Activated CD4-positive, alpha-beta T cell treated with anti-CD3 and anti-CD28 coated beads, Interleukin-2, amount 10 ng/mL, durations not matched to agents 24 days and 14 days (primary cell): ENCODE results near the gene SIGLEC11. TPM values are rescaled to one million over a fixed set of nuclear protein-coding genes. Genes with fewer than 3 reads are reported as not detected.

Source experiments
- DNase-seq: peaks from one replicate; pipeline ENCODE4 v3.0.0; 2022
- H3K27ac Mint-ChIP-seq: one replicate; pipeline ENCODE4 v1.8.0; 2022; ENCODE audit warnings: mild to moderate bottlenecking, mixed read lengths
- H3K27me3 Mint-ChIP-seq: one replicate; pipeline ENCODE4 v1.8.0; 2022; ENCODE audit warnings: mixed read lengths
- H3K36me3 Mint-ChIP-seq: one replicate; pipeline ENCODE4 v1.8.0; 2022; ENCODE audit warnings: low read depth, mild to moderate bottlenecking, mixed read lengths
- H3K4me1 Mint-ChIP-seq: one replicate; pipeline ENCODE4 v1.8.0; 2021; ENCODE audit warnings: mixed read lengths
- H3K4me3 Mint-ChIP-seq: one replicate; pipeline ENCODE4 v1.8.0; 2022; ENCODE audit warnings: mild to moderate bottlenecking, moderate library complexity, mixed read lengths
- H3K9me3 Mint-ChIP-seq: one replicate; pipeline ENCODE4 v1.8.0; 2021; ENCODE audit warnings: mixed read lengths
- intact Hi-C: fragments of 100-400 bp; cut with micrococcal nuclease; formaldehyde crosslinking; loops from one replicate; pipeline ENCODE4 v1.15.1; 2023
- total RNA-seq: library from RNA; stranded (reverse); gene quantifications from 2 replicates; pipeline ENCODE4 v1.2.3, GENCODE V29; 2022

SIGLEC11 gene
- total RNA-seq, 1 donor from 2014 or later: not detected

DNA sequence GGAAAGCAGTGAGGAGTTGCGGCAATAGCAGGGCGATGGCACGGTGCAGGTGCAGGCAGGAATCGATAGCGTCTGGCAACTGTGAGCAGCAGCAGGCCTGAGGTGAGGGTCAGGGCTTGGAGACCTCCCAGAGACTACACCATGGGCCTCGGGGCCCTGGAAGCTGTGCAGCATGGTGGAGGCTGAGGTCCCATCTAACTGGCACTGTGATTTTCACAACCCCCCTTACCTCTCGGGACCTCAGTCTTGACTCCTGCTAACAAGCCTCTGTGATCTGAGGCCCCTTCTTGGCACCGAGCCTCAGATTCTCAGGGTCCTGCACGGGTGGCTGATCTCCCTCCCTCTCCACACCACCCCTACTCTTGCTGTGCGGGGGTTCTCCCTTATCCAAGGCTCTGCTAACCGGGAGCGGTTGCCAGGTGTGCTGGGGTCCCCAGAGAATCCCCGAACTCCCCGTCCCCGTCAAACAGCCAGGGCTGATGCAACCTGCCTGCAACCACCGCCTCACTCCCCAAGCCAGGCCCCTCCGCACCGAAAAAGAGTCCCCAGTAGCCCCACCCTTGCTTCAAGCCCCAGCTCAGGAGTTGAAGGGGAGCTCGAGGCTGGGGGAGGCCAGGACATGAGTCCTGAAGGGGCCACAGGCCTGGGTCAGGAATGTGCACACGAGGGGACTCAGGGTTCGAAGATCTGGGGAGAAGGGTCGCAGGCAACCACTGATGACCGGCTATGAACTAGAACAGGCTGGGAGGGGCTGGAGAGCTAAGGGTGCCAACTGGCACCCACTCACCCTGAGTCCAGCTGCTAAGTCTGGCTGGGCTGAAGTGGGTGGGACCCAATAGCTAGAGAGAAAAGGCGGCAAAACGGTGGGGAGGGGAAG is 36.7 kb downstream of the SIGLEC11 start:
- no peak for DNase-seq
- no peak overlapping the region for H3K27ac Mint-ChIP-seq
- no peaks in the 10 kb centered on the region for H3K27me3 Mint-ChIP-seq
- intact Hi-C loops: no loop called here
- H3K36me3 Mint-ChIP-seq: peaks cover 68% of the 10 kb centered on the region
- no peaks in the 10 kb centered on the region for H3K9me3 Mint-ChIP-seq
- peaks cover 45% of the 10 kb centered on the region for H3K4me1 Mint-ChIP-seq
- no peak overlapping the region for H3K4me3 Mint-ChIP-seq

DNA sequence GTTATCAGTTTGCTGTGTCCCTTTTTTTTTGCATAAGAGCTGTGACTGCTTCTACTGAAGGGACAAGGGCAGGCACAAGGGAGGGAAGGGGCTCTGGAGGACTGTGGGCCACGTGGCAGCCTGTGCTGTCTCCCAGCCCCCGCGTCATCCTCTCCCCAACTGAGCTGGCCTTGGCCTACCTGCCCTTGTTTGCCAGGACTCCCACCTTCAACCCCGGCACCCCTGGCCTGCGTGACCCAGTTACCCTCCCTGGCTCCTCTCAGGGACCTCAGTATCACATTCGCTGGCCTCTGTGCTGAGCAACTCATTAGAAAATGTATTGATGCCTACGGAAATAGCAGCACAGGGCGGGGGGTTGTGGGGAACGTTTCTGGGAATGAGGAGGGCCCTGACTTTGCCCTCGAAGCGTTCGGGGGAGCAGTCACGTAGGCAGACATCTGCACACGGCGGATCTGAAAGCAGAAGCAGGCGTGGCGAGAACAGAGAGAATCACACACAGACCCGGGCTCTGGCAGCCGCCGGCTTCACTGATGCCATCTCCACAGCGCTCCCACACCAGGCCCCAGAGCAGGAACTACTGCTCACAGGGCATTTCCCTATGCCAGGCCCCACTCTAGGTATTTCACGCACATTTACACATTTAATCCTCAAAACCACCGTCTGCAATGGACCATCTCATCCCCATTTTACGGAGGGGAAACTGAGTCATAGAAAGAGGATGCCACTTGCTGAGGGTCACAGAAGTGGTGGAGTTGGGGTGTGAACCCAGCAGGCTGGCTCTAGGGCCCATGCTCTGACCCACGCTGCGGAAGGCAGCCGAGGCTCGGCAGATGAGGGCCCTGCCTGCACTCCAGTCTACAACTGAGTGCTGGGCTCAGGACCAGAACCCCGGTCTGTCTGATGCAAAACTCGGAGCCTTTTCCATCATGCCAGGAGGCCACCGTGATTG is 37.6 kb downstream of the SIGLEC11 start:
- H3K27me3 Mint-ChIP-seq: no peaks in the 10 kb centered on the region
- intact Hi-C loops: no loop called here
- no peak overlapping the region for H3K27ac Mint-ChIP-seq
- H3K4me1 Mint-ChIP-seq: peaks cover 44% of the 10 kb centered on the region
- no peak overlapping the region for H3K4me3 Mint-ChIP-seq
- peaks cover 65% of the 10 kb centered on the region for H3K36me3 Mint-ChIP-seq
- no peaks in the 10 kb centered on the region for H3K9me3 Mint-ChIP-seq
- no peak for DNase-seq

DNA sequence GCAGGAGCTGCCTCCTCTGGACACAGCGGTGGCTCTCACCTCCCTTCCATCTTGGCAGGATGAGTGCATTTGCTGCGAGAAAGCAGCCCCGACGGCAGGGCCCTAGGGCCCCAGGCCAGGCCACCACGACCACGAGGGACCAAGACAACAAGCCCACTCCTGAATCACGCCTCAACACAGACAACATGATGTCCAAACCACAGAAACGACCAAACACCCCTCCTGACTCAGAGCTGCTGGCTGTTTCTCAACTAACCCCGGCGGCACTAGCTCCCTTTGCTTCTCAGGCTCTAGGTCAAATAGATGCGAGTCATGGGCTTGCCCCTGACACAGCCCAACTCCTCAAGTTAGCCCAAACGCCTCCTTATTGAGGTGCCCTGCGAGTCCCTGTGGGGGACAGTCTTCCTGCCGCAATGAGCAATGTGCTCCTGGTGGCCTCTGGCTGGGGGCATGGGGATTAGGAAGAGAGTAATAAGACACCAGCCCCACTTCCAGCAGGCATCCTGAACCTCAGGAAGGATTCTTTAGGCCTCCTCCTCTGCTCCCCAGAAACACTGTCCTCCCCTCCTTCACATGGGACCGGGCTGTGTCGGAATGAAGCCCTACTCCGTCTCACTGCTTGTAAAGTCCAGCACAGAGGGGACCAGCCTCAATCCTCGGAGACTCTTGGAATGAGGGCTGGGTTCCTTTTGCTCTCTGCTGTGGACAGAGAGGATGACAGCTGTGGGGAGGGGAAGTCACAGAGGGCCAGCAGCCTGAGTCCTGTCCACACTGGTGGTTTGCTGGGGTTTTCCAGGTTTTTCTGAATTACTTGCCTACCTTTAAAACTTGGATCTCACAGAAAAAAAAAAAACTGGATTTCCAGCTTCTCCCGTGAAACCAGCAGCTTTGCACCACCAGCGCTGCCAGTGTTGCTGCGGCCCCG is 38.8 kb downstream of the SIGLEC11 start:
- peaks cover 65% of the 10 kb centered on the region for H3K36me3 Mint-ChIP-seq
- intact Hi-C loops: no loop called here
- H3K9me3 Mint-ChIP-seq: no peaks in the 10 kb centered on the region
- no peaks in the 10 kb centered on the region for H3K27me3 Mint-ChIP-seq
- H3K27ac Mint-ChIP-seq: peak overlapping the region; percentile 29
- H3K4me1 Mint-ChIP-seq: peaks cover 38% of the 10 kb centered on the region
- no peak for DNase-seq
- H3K4me3 Mint-ChIP-seq: no peak overlapping the region

DNA sequence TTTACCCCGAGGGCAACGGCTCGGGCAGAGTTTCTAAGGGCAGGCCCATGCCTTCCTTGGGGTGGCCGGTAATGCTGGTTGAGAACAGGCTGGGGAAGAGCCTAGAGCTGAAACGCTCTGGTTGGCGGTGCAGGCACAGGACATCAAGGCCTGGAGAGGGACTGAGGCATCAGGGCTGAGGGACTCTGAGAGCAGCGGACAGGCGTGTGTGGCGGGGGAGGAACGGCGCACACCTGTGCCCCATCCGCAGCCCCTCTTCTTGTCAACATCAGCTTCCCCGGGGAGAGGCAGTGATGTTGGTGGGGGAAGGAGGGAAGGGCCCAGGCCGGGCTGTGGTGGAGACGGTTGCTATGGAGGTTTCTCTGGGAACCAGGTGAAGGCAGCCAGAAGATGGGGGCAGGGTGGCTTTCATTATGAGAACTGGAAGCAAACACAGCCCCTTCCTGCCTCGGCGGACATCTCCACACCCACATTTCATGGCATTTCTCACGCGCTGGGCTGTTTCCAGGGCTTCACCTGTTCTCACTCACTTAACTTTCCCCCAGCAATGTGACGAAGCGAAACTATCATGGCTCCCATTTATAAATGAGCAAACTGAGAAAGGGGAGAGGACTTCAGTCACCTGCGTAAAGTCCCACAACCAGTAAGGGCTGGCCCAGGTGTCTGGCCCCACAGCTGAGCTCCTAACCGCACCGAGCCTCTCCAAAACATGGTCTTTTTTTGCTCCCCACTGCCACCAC is 40.2 kb downstream of the SIGLEC11 start:
- H3K4me3 Mint-ChIP-seq: no peak overlapping the region
- H3K27me3 Mint-ChIP-seq: no peaks in the 10 kb centered on the region
- peaks cover 36% of the 10 kb centered on the region for H3K4me1 Mint-ChIP-seq
- DNase-seq: no peak
- H3K9me3 Mint-ChIP-seq: no peaks in the 10 kb centered on the region
- intact Hi-C loops: no loop called here
- peak overlapping the region; percentile 62 for H3K27ac Mint-ChIP-seq
- peaks cover 65% of the 10 kb centered on the region for H3K36me3 Mint-ChIP-seq

DNA sequence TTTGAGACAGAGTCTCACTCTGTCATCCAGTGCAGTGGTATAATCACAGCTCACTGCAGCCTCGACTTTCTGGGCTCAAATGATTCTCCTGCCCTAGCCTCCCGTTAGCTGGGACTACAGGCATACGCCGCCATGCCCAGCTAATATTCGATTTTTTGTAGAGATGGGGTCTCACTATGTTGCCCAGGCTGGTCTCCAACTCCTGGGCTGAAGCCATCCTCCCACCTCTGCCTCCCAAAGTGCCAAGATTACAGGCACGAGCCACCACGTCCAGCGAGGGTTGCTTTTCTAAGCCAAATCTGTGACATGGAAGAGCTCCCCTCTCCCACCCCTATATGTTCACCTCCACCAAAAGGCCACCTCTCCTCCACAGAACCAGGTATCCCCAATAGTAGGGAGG is 42.9 kb downstream of the SIGLEC11 start:
- H3K27ac Mint-ChIP-seq: peak overlapping the region; percentile 51
- peaks cover 53% of the 10 kb centered on the region for H3K4me1 Mint-ChIP-seq
- intact Hi-C loops: no loop called here
- H3K9me3 Mint-ChIP-seq: no peaks in the 10 kb centered on the region
- no peak overlapping the region for H3K4me3 Mint-ChIP-seq
- DNase-seq: no peak
- peaks cover 72% of the 10 kb centered on the region for H3K36me3 Mint-ChIP-seq
- H3K27me3 Mint-ChIP-seq: no peaks in the 10 kb centered on the region

DNA sequence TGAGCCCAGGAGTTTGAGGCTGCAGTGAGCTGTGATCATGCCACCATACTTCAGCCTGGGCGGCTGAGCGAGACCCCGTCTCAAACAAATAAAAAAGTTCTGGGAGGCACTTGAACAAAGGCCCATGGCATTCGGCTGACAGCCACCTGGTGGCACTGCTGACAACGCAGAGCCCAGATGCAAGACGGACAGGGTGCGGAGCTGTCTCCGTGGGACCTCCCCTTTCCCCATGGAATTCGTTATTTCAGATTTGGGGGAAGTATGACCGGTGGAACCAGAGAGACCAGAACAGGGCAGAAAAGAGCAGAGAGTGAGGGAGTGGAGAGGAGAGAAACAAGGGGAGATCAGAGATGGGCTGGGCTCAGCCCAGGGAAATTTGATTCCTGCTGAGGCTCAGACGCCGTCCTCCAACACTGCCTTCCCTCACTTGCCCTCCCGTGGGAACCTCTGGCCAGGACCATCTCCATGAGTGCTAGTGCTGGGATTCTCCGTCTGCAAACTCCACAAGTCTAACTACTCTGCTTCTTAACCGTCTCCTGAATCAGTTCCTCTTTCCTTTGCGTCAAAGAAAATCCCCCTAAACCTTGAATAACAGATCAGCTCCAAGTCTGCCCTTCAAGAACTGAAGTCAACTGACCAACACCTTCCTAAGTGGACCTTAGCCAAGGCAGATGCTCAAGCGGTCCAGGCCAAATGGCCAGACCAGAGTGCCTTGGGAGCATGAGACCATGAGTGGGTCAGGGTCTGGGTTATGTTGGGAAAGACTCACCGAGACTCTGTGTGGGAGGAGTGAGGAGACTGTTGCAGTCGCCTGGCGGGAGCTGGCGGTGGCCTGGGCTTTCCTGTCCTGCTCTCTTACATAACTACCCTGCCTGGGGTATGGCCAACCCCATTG is 43.9 kb downstream of the SIGLEC11 start:
- Mint-ChIP-seq H3K4me3 (no peak overlapping the region), H3K27me3 (no peaks in the 10 kb centered on the region), H3K27ac (peak overlapping the region; percentile 12), H3K9me3 (no peaks in the 10 kb centered on the region), H3K4me1 (peaks cover 57% of the 10 kb centered on the region), H3K36me3 (peaks cover 72% of the 10 kb centered on the region)
- DNase-seq: no peak
- intact Hi-C loops: no loop called here

DNA sequence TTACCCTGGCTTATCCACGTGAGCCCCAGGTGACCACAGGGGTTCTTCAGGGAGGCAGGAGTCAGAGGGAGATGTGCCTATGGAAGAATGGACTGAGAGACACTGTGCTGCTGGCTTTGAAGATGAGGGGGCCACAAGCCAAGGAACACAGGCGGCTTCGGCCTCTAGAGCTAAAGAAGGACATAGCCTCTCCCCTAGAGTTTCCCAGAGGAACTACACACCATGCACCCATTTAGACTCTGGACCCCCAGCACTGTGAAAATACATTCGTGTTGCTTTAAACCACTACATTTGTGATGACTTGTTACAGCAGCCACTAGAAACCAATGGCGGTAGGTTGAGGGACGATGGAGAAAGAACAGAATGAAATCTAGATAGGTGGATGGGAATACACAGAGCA is 45.7 kb downstream of the SIGLEC11 start:
- no peak overlapping the region for H3K4me3 Mint-ChIP-seq
- no peaks in the 10 kb centered on the region for H3K9me3 Mint-ChIP-seq
- intact Hi-C loops: no loop called here
- peaks cover 67% of the 10 kb centered on the region for H3K36me3 Mint-ChIP-seq
- peaks cover 58% of the 10 kb centered on the region for H3K4me1 Mint-ChIP-seq
- H3K27me3 Mint-ChIP-seq: no peaks in the 10 kb centered on the region
- peak overlapping the region; percentile 7 for H3K27ac Mint-ChIP-seq
- DNase-seq: no peak

DNA sequence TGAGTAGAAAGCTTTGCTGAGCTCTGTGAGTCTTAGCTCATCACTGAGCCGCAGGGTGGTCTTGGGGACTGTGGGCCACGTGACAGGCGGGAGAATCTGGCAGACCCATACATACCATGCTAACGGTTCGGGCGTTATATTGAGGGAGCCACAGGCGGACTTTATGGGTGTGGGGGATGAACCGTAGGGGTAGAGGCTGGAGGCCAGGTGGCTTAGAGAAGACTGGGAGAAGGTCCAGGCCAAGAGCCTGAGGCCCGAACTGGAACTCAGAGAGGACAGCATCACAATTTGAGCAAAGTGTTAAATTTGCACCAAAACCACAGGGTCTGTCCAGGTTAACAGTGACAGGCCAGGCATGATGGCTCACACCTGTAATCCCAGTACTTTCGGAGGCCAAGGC is 47.3 kb downstream of the SIGLEC11 start:
- Mint-ChIP-seq H3K27ac (peak overlapping the region; percentile 94), H3K36me3 (peaks cover 75% of the 10 kb centered on the region), H3K9me3 (no peaks in the 10 kb centered on the region), H3K4me1 (peaks cover 57% of the 10 kb centered on the region), H3K4me3 (no peak overlapping the region), H3K27me3 (no peaks in the 10 kb centered on the region)
- intact Hi-C loops: no loop called here
- no peak for DNase-seq

DNA sequence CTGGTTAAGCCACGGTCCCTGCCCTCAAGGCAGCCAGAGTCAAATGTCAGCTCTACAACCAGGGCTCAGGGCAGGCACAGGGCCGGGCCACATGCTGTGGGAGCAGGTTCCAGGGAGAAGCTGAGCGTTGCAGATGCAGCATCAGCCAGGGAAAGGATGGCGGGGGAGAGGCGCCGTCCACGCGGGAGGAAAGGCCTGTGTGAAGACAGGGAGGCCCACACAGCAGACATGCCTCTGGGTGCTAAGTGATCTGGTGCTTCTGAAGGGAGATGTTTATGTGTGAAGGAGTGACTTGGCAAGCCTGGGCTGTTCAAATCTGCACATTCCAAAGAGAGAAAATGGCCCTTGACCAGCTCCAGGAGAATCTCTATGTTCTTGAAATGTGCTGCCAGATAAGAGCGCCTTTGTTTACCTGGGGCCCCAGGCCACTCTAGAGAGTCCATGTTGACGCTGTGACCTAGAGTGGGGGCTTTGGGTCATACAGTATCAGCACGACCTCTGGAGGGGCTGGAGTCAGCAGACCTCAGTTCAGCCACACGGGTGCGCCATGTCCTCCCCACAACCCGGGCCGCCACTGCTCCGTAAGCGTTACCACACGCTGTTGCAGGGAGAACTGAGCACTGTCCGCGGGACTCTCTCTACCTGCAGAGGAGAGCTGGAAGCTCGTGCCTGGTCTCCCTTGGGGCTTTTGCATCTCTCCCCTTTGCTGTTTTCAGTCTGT is 47.8 kb downstream of the SIGLEC11 start:
- Mint-ChIP-seq H3K36me3 (peaks cover 75% of the 10 kb centered on the region), H3K4me1 (peaks cover 61% of the 10 kb centered on the region), H3K4me3 (peak overlapping the region; percentile 53), H3K9me3 (no peaks in the 10 kb centered on the region), H3K27me3 (no peaks in the 10 kb centered on the region), H3K27ac (peak overlapping the region; percentile 94)
- intact Hi-C loops: no loop called here
- DNase-seq: no peak

DNA sequence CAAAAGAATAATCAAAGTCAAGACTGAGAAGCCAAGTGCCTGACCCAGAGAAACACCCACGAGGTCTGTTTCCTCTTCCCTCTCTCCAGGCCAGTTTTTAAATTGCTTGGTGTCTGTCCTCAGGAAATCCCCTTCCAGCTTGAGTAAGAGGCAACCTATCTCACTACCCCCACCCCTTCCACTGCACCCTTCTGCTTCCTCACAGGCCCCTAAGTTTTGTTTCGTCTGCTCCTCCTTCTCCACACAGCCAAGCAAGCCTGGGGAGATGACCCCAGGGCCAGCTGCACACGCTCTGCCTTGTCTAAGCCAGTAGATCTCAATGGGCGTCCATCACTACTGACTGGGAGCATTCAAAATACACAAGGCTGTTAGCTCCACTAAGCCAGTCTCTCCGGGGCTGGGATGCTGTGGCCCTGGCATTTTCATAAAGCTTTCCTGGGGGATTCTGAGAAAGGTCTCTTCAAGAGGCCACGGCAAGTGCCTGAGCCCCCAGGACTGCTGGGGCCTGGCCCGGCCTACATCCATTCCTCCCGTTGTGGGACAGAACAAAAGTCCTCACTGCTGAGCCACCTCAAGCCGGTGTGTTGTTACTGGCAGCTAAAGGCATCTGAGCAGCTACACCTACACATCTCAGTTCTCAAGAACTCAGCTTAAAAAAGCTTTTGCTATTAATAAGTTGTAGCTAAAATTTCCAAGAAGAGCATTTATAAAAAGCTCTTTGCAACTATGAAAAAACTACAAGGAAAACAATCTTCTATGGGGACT is 49.4 kb downstream of the SIGLEC11 start:
- Mint-ChIP-seq H3K27me3 (no peaks in the 10 kb centered on the region), H3K4me1 (peaks cover 65% of the 10 kb centered on the region), H3K4me3 (peak overlapping the region; percentile 72), H3K27ac (peak overlapping the region; percentile 94), H3K36me3 (peaks cover 78% of the 10 kb centered on the region), H3K9me3 (no peaks in the 10 kb centered on the region)
- DNase-seq: peak; percentile 70
- intact Hi-C loops: loop anchor here (1.0 to 2.0 kb wide), 2 partner anchors 14 to 17 kb away; partner anchors contain the start of genes ATF5 and NUP62

DNA sequence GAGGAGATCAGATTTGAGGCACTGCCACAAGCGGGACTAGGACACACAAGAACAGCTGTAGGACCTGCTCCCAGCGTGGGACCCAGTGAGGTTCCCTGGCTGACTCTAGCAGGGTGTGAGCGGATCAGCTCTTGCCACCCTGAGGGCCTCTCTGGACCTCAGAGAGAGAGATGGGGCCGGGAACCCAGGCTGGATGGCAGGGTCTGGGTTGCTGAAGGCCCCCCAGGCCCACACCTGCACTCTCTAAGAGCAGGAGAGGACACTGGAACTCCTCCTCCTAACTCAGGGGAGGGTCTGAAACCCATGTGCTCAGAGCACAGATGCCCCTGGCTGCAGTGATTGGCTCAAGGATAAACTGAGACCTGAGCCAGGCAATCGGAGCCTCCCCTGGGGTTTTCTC is 50.8 kb downstream of the SIGLEC11 start:
- H3K9me3 Mint-ChIP-seq: no peaks in the 10 kb centered on the region
- DNase-seq: no peak
- H3K36me3 Mint-ChIP-seq: peaks cover 81% of the 10 kb centered on the region
- H3K27ac Mint-ChIP-seq: peak overlapping the region; percentile 67
- intact Hi-C loops: loop anchor here (2.0 kb wide), 1 partner anchor 19 kb away; the partner anchor contains the start of genes ATF5 and NUP62
- peaks cover 65% of the 10 kb centered on the region for H3K4me1 Mint-ChIP-seq
- H3K27me3 Mint-ChIP-seq: no peaks in the 10 kb centered on the region
- H3K4me3 Mint-ChIP-seq: no peak overlapping the region
